DMS79 (cell line): ENCODE data around the gene NPAS2.

Source experiments
- DNase-seq: peaks from one replicate; lab custom pipeline; 2025; lab: John Stamatoyannopoulos, UW

Gene NPAS2

GRCh38 chr2:100821255-100821910 lies 1.4 kb downstream of the NPAS2 start:
- no peak for DNase-seq

GRCh38 chr2:100821911-100822265 lies 1.9 kb downstream of the NPAS2 start:
- no peak for DNase-seq

GRCh38 chr2:100822587-100823248 lies 2.8 kb downstream of the NPAS2 start:
- no peak for DNase-seq

GRCh38 chr2:100823665-100824438 lies 3.9 kb downstream of the NPAS2 start:
- no peak for DNase-seq

- no peak for DNase-seq
Measured at GRCh38 chr2:100824842-100825241, 4.9 kb downstream of the NPAS2 start.

- DNase-seq, result no peak
Measured at GRCh38 chr2:100826494-100826893, 6.6 kb downstream of the NPAS2 start.

- DNase-seq, result no peak
Measured at GRCh38 chr2:100831158-100831750, 11.3 kb downstream of the NPAS2 start.

GRCh38 chr2:100831831-100832230 lies 11.9 kb downstream of the NPAS2 start:
- no peak for DNase-seq

GRCh38 chr2:100832885-100833284 lies 12.9 kb downstream of the NPAS2 start:
- DNase-seq, result no peak

- DNase-seq, result no peak
Measured at GRCh38 chr2:100833331-100833730, 13.4 kb downstream of the NPAS2 start.

- no peak for DNase-seq
Measured at GRCh38 chr2:100834221-100834620, 14.3 kb downstream of the NPAS2 start.

GRCh38 chr2:100835006-100835659 lies 15.2 kb downstream of the NPAS2 start:
- DNase-seq, result no peak

GRCh38 chr2:100840519-100840918 lies 20.6 kb downstream of the NPAS2 start:
- no peak for DNase-seq

GRCh38 chr2:100842241-100842922 lies 22.4 kb downstream of the NPAS2 start:
- DNase-seq, result no peak

- no peak for DNase-seq
Measured at GRCh38 chr2:100844514-100844913, 24.6 kb downstream of the NPAS2 start.

GRCh38 chr2:100845141-100845991 lies 25.4 kb downstream of the NPAS2 start:
- DNase-seq, result no peak

- DNase-seq, result no peak
Measured at GRCh38 chr2:100846716-100847115, 26.8 kb downstream of the NPAS2 start.

GRCh38 chr2:100852447-100852846 lies 32.5 kb downstream of the NPAS2 start:
- DNase-seq, result no peak

- DNase-seq, result no peak
Measured at GRCh38 chr2:100852999-100853908, 33.3 kb downstream of the NPAS2 start.
